DOHH2 (cell line): ENCODE results near the gene ITSN2.

Source experiments
- EZH2phosphoT487 ChIP-seq: fragments of 200-600 bp; sonication (generic); IDR thresholded peaks from 2 replicates; pipeline ENCODE4 v1.6.1; 2017; ENCODE audit warnings: borderline replicate concordance, mild to moderate bottlenecking, antibody characterized with exemption, low read length, moderate library complexity, mixed read lengths
- TF ChIP-seq, protein P1 (sequence below): fragments of 200-600 bp; sonication (generic); IDR thresholded peaks from one replicate; pipeline ENCODE4 v1.5.1; 2014; ENCODE audit warnings: antibody characterized with exemption, mild to moderate bottlenecking, low read depth, low read length; ENCODE audit not compliant: poor library complexity, severe bottlenecking

DNA sequence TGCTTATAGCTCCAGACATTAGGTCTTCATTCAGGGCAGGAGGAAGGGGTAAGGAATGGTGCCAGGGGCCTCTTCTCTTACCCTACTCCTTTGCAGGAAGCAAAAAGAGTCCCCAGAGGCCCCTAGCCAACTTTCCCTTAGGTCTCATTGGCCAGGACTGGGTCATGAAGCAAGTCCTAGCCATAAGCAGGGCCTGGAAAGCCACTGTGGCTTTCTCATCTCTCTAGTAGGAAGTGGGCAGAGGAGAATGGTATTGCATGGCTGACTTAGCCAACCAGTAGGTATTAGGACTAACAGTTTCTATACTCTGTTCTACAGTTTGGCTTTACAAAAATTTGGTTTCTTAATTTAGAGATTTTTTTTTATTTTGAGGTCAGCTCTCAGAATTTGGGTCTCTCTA lies 180.7 kb downstream of the ITSN2 start:
- TF ChIP-seq, protein P1, sequence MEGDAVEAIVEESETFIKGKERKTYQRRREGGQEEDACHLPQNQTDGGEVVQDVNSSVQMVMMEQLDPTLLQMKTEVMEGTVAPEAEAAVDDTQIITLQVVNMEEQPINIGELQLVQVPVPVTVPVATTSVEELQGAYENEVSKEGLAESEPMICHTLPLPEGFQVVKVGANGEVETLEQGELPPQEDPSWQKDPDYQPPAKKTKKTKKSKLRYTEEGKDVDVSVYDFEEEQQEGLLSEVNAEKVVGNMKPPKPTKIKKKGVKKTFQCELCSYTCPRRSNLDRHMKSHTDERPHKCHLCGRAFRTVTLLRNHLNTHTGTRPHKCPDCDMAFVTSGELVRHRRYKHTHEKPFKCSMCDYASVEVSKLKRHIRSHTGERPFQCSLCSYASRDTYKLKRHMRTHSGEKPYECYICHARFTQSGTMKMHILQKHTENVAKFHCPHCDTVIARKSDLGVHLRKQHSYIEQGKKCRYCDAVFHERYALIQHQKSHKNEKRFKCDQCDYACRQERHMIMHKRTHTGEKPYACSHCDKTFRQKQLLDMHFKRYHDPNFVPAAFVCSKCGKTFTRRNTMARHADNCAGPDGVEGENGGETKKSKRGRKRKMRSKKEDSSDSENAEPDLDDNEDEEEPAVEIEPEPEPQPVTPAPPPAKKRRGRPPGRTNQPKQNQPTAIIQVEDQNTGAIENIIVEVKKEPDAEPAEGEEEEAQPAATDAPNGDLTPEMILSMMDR: no peak
- TF ChIP-seq EZH2phosphoT487: no peak
